A673 (cell line): ENCODE data around the gene APOL5. TPM values are rescaled to one million over a fixed set of nuclear protein-coding genes. Genes with fewer than 3 reads are reported as not detected.

Source experiments
- BruUV-seq: library from RNA; stranded (reverse); fragments of 400-500 nt; replicated peaks from 2 replicates; lab custom pipeline; 2021; lab: Mats Ljungman, UMichigan
- CTCF ChIA-PET: fragments of 300-600 bp; sonication (Branson Sonifier 250); formaldehyde crosslinking; loops from one replicate; lab custom pipeline; 2022; ENCODE audit warnings: antibody characterized with exemption; lab: Charles Lee
- POLR2A ChIA-PET: fragments of 300-600 bp; sonication (Branson Sonifier 250); formaldehyde crosslinking; loops from one replicate; lab custom pipeline; 2022; ENCODE audit warnings: antibody characterized with exemption; ENCODE audit not compliant: low non-redundant PET; lab: Charles Lee
- DNase-seq: peaks from one replicate; pipeline ENCODE4 v3.0.0-alpha.2; 2015; ENCODE audit warnings: low spot score
- H3K27ac ChIP-seq: fragments of 200-600 bp; sonication (generic); 2 replicates; pipeline ENCODE4 v1.5.1; 2016; ENCODE audit warnings: mixed run types, low read depth, mild to moderate bottlenecking, mixed read lengths, antibody characterized with exemption, low read length; ENCODE audit not compliant: poor library complexity, severe bottlenecking
- H3K27me3 ChIP-seq: fragments of 200-600 bp; sonication (generic); replicated peaks from 2 replicates; pipeline ENCODE4 v1.6.1; 2017; ENCODE audit warnings: mixed run types, low read depth, mild to moderate bottlenecking, mixed read lengths, antibody characterized with exemption, low read length; ENCODE audit not compliant: insufficient read depth, poor library complexity
- H3K36me3 ChIP-seq: fragments of 200-600 bp; sonication (generic); 2 replicates; pipeline ENCODE4 v1.6.1; 2016; ENCODE audit warnings: mixed run types, mild to moderate bottlenecking, mixed read lengths, antibody characterized with exemption, low read length; ENCODE audit not compliant: insufficient read depth, poor library complexity, severe bottlenecking
- H3K4me1 ChIP-seq: fragments of 200-600 bp; sonication (generic); 2 replicates; pipeline ENCODE4 v1.6.1; 2017; ENCODE audit warnings: mixed run types, mild to moderate bottlenecking, mixed read lengths, antibody characterized with exemption, low read length; ENCODE audit not compliant: insufficient read depth, poor library complexity, severe bottlenecking
- H3K4me3 ChIP-seq: fragments of 200-600 bp; sonication (generic); 2 replicates; pipeline ENCODE4 v1.5.1; 2016; ENCODE audit warnings: low read depth, mixed run types, mild to moderate bottlenecking, mixed read lengths, low read length; ENCODE audit not compliant: poor library complexity, severe bottlenecking
- H3K9me3 ChIP-seq: fragments of 200-600 bp; sonication (generic); 2 replicates; pipeline ENCODE4 v1.6.1; 2016; ENCODE audit warnings: mixed run types, low read depth, mild to moderate bottlenecking, mixed read lengths, antibody characterized with exemption, low read length; ENCODE audit not compliant: poor library complexity, severe bottlenecking
- CTCF ChIP-seq: fragments of 300-800, 200-600 bp; sonication (generic); conservative IDR thresholded peaks from 2 replicates; pipeline ENCODE4 v1.5.1; 2017; ENCODE audit warnings: low read depth, mild to moderate bottlenecking, antibody characterized with exemption, low read length, moderate library complexity, mixed read lengths
- EZH2 ChIP-seq: fragments of 200-600 bp; sonication (generic); IDR thresholded peaks from 2 replicates; pipeline ENCODE4 v1.6.1; 2017; ENCODE audit warnings: borderline replicate concordance, low read depth, mild to moderate bottlenecking, mixed read lengths, antibody characterized with exemption, low read length; ENCODE audit not compliant: poor library complexity, severe bottlenecking
- intact Hi-C: fragments of 100-400 bp; cut with micrococcal nuclease; formaldehyde crosslinking; loops from one replicate; pipeline ENCODE4 v1.10.0; 2022; ENCODE audit not compliant: unreplicated experiment
- total RNA-seq: library from RNA; stranded (reverse); gene quantifications from 2 replicates; pipeline ENCODE4 v1.2.3, GENCODE V29; 2021

Gene APOL5
- total RNA-seq, 1 experiment from 2014 or later = not detected

- Histone ChIP-seq H3K27me3 (no peaks in the 10 kb centered on the region), H3K9me3 (no peaks in the 10 kb centered on the region), H3K4me3 (no peak overlapping the region), H3K4me1 (no peaks in the 10 kb centered on the region), H3K27ac (no peak overlapping the region), H3K36me3 (no peaks in the 10 kb centered on the region)
- CTCF ChIA-PET = no interaction called here
- no peak for DNase-seq
- intact Hi-C loops = no loop called here
- TF ChIP-seq EZH2 = no peak
- TF ChIP-seq CTCF = no peak
- BruUV-seq = no TSS peak
- POLR2A ChIA-PET = no interaction called here
Observed at GRCh38 chr22:35727436-35727835, 9.8 kb downstream of the APOL5 start.

GRCh38 chr22:35728639-35729308, 11.1 kb downstream of the APOL5 start:
- TF ChIP-seq EZH2 (no peak), CTCF (no peak)
- POLR2A ChIA-PET = no interaction called here
- Histone ChIP-seq H3K36me3 (no peaks in the 10 kb centered on the region), H3K4me1 (no peaks in the 10 kb centered on the region), H3K4me3 (no peak overlapping the region), H3K9me3 (no peaks in the 10 kb centered on the region), H3K27me3 (no peaks in the 10 kb centered on the region), H3K27ac (no peak overlapping the region)
- intact Hi-C loops = no loop called here
- CTCF ChIA-PET = interaction anchor here (1.1 kb wide), 1 partner anchor 99 kb away, joined by 5 read pairs; no protein-coding TSS in a partner anchor
- no TSS peak for BruUV-seq
- no peak for DNase-seq

- DNase-seq = no peak
- H3K36me3 ChIP-seq = no peaks in the 10 kb centered on the region
- TF ChIP-seq EZH2 = no peak
- TF ChIP-seq CTCF = no peak
- no peak overlapping the region for H3K4me3 ChIP-seq
- intact Hi-C loops = no loop called here
- no peaks in the 10 kb centered on the region for H3K27me3 ChIP-seq
- BruUV-seq = no TSS peak
- CTCF ChIA-PET = no interaction called here
- POLR2A ChIA-PET = no interaction called here
- no peak overlapping the region for H3K27ac ChIP-seq
- H3K4me1 ChIP-seq = no peaks in the 10 kb centered on the region
- H3K9me3 ChIP-seq = no peaks in the 10 kb centered on the region
Observed at GRCh38 chr22:35729309-35729698, 11.6 kb downstream of the APOL5 start.
